Breast epithelium (tissue), 4 donors: Measurements from ENCODE around the gene TCEAL7. TPM values are rescaled to one million over a fixed set of nuclear protein-coding genes. Genes with fewer than 3 reads are reported as not detected.
A peak's percentile ranks its signal among the peaks of the same experiment; 100 is the strongest.

ENCODE experiments used
- DNase-seq, 2 donors: peaks; one replicate each; pipeline ENCODE4 v3.0.0-alpha.2; 2019; ENCODE audit warnings: low spot score in 2 of 2
- H3K27ac ChIP-seq, 2 donors: fragments of 200-600 bp; sonication (generic) in 1 of 2; one replicate each; pipeline ENCODE4 v1.5.1; 2016 to 2019; ENCODE audit warnings: mild to moderate bottlenecking in 1 of 2
- H3K27me3 ChIP-seq, 2 donors: fragments of 200-600 bp; sonication (generic) in 1 of 2; one replicate each; pipeline versions ENCODE4 v1.5.1 to v1.6.0; 2017 to 2019; ENCODE audit warnings: control low read depth in 1 of 2, mild to moderate bottlenecking in 1 of 2
- H3K36me3 ChIP-seq: fragments of 200-600 bp; one replicate; pipeline ENCODE4 v1.5.1; 2019
- H3K4me1 ChIP-seq, 2 donors: fragments of 200-600 bp; sonication (generic); one replicate each; pipeline ENCODE4 v1.5.1; 2016 to 2019; ENCODE audit warnings: control low read depth in 1 of 2
- H3K4me3 ChIP-seq, 3 donors: fragments of 200-600 bp; sonication (generic); 1 replicate in 2 of 3; 2 replicates in 1 of 3; pipeline ENCODE4 v1.5.1; 2016 to 2019; ENCODE audit warnings: mild to moderate bottlenecking in 3 of 3, moderate library complexity in 2 of 3
- H3K9me3 ChIP-seq, 2 donors: fragments of 200-600 bp; sonication (generic) in 1 of 2; one replicate each; pipeline ENCODE4 v1.5.1; 2016 to 2019; ENCODE audit warnings: control low read depth in 1 of 2
- POLR2A ChIP-seq: fragments of 450-650 bp; IDR thresholded peaks from one replicate; pipeline ENCODE4 v1.6.1; 2016; ENCODE audit warnings: antibody characterized with exemption, mild to moderate bottlenecking, moderate library complexity
- POLR2AphosphoS5 ChIP-seq, 3 donors: sonication (generic); formaldehyde crosslinking; IDR thresholded peaks; one replicate each; pipeline ENCODE4 v1.6.1; 2017; ENCODE audit warnings: antibody characterized with exemption in 3 of 3
- intact Hi-C: fragments of 100-400 bp; cut with DNase I; formaldehyde crosslinking; loops from one replicate; pipeline ENCODE4 v1.15.1; 2023; ENCODE audit warnings: low total_unique reads
- total RNA-seq, 3 donors: library from RNA; depleted of rRNA; stranded (reverse); fragments of >200 nt; gene quantifications; one replicate each; pipeline ENCODE4 v1.1.0, GENCODE V29; 2016
- TF ChIP-seq, protein P1 (sequence below), 3 donors: fragments of 450-650 bp; IDR thresholded peaks; one replicate each; pipeline ENCODE4 v1.5.1; 2016 to 2017; ENCODE audit warnings: antibody characterized with exemption in 3 of 3, mild to moderate bottlenecking in 3 of 3, moderate library complexity in 3 of 3

Gene TCEAL7
- total RNA-seq, 3 donors from 2014 or later, result 2.9 to 11.1 (median 10.8) TPM

DNA sequence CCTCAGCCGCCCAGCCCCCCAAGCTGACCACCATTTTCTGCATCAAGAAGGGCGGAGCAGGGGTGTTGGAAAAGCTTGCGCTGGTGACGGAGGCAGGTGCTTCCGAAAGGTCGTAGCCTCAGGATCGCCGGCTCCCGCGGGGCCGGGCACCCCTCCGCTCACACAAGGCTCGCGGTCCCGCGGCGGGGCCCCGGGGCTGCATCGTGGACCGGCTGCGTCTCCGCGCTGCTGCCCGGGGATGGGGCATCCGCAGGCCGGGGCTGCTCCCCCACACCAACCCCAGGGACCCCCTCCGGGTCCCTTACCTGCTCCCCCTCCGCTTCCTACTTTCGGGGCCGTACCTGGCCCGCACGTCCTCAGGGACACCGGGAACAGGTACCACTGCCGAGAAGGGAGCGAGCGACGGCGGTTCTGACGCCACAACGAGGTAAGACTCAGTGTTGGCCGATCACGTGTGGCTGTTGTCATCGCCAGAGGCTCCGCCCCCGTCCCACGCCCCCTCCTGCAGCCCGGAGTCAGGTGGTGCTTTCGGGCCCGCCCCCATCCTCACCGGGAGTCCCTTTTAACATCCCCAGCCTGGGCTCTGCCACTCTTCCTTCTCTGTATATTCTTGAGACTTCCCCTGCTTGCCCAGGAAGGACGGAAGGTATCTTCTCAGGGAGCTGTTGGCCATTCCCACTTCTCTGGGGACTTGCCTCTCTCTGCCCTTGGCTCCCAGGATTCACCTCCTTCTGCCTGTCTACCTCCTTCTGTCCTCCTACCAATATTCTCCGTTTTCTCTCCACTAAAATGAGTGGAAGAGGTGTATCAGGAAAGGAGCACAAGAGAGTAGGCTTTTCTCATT lies 19.3 kb upstream of the TCEAL7 start, which contains the start of gene BEX2:
TSS of gene BEX2 (minus strand) at position 436 of the 844 bp plus-strand sequence. CDS start 1,014 bp downstream, outside the sequence.
- TF ChIP-seq POLR2A (peak; percentile 57), POLR2AphosphoS5 (IDR thresholded peaks at IDR 0.05) (peak in 2 of 3 donors; percentile 71 to 87)
- TF ChIP-seq, protein P1, sequence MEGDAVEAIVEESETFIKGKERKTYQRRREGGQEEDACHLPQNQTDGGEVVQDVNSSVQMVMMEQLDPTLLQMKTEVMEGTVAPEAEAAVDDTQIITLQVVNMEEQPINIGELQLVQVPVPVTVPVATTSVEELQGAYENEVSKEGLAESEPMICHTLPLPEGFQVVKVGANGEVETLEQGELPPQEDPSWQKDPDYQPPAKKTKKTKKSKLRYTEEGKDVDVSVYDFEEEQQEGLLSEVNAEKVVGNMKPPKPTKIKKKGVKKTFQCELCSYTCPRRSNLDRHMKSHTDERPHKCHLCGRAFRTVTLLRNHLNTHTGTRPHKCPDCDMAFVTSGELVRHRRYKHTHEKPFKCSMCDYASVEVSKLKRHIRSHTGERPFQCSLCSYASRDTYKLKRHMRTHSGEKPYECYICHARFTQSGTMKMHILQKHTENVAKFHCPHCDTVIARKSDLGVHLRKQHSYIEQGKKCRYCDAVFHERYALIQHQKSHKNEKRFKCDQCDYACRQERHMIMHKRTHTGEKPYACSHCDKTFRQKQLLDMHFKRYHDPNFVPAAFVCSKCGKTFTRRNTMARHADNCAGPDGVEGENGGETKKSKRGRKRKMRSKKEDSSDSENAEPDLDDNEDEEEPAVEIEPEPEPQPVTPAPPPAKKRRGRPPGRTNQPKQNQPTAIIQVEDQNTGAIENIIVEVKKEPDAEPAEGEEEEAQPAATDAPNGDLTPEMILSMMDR (IDR thresholded peaks at IDR 0.05), result no peak
- Histone ChIP-seq H3K27ac (peak within 1 kb of the TSS; percentile 78), H3K4me3 (peak within 1 kb of the TSS; percentile 38 to 72 (median 59)), H3K9me3 (no peaks in the 10 kb centered on the region), H3K4me1 (no peaks in the 10 kb centered on the region), H3K36me3 (no peaks in the 10 kb centered on the region), H3K27me3 (peaks cover 0 to 51% of the 10 kb centered on the region in 2 donors)
- peak; percentile 76 to 84 for DNase-seq
- intact Hi-C loops, result no loop called here

DNA sequence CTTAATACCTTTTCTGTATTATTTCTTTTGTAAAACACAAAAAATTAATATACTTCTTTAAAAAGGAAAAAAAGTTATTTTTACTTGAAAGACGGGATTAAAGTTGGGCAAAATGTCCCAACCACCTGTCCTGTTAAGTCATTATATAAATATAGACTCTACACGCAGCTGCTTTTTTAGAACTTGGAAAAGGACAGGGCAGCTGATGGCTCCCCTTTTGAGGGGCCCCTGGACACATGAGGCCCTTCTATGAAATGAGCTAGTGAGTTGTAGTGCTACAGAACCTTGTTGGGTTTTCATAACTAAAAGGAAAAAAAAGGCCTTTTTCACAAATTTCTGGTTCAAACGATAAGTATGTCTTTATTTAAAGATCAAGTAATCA lies 18.6 kb upstream of the TCEAL7 start:
- Histone ChIP-seq H3K36me3 (no peaks in the 10 kb centered on the region), H3K9me3 (no peaks in the 10 kb centered on the region), H3K4me1 (no peaks in the 10 kb centered on the region), H3K27me3 (peaks cover 0 to 46% of the 10 kb centered on the region in 2 donors), H3K27ac (peak overlapping the region in 1 of 2 donors; percentile 78), H3K4me3 (peak overlapping the region in 1 of 3 donors; percentile 59)
- TF ChIP-seq POLR2AphosphoS5 (IDR thresholded peaks at IDR 0.05), result no peak
- TF ChIP-seq POLR2A, result no peak
- TF ChIP-seq, protein P1 (IDR thresholded peaks at IDR 0.05), result no peak
- intact Hi-C loops, result no loop called here
- DNase-seq, result no peak

DNA sequence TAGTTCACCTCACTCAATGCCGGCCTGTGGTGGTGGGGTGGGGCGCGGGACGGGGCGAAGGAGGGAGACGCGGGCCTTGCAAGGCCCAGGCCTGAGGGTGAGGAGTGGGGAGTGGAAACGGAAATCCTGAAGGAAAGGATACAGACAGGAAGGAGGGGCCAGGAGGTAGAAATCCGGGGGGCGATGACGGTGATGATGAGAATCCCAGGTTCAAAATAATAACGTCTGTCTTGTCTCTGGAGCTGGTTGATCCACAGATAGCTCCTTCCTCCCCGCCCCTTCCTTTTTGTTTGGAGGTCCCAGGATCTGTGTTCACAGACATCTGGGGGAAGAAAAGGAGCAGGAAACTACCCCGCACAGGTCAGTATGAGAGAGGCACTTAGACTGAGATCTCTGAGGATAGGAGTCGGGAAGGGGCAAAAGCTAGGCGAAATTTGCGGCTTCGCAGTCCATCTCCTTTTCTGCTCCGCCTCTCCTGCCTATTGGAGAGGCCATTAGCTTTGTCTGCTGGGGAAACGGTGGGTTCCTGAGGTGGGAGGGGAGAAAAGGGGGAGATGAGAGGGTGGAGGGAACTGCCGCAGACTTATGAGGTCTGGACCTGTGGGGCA lies 746 bp downstream of the TCEAL7 start:
- Histone ChIP-seq H3K4me1 (no peaks in the 10 kb centered on the region), H3K27me3 (peaks cover 0 to 52% of the 10 kb centered on the region in 2 donors), H3K9me3 (no peaks in the 10 kb centered on the region), H3K27ac (peak overlapping the region; percentile 45 to 71), H3K36me3 (no peaks in the 10 kb centered on the region), H3K4me3 (peak overlapping the region; percentile 32 to 52 (median 39))
- no peak for DNase-seq
- TF ChIP-seq POLR2A, result no peak
- TF ChIP-seq, protein P1 (IDR thresholded peaks at IDR 0.05), result no peak
- no peak for TF ChIP-seq POLR2AphosphoS5 (IDR thresholded peaks at IDR 0.05)
- intact Hi-C loops, result no loop called here

DNA sequence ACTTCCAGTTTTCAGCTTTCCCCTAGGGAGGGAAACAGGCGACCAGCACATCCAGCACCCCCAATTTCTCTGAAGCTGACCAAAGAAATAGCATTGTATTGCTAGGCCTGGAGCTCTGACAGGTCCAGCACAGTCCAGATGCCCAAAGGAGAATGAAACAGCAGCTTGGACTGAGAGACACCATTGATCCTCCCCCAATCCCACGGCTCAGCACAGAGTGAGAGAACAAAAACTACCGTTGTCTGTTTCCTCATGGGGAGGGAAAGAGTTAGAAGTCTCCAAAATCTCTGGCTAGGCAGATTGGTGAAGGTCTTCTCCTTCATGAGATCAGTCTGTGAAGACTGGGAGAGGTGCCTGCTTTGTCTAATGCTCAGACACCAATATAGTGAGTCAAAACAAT lies 8.6 kb downstream of the TCEAL7 start:
- no peaks in the 10 kb centered on the region for H3K4me1 ChIP-seq
- H3K9me3 ChIP-seq, result no peaks in the 10 kb centered on the region
- H3K36me3 ChIP-seq, result no peaks in the 10 kb centered on the region
- DNase-seq, result no peak
- no peak for TF ChIP-seq POLR2A
- no peak for TF ChIP-seq POLR2AphosphoS5 (IDR thresholded peaks at IDR 0.05)
- TF ChIP-seq, protein P1 (IDR thresholded peaks at IDR 0.05), result no peak
- intact Hi-C loops, result no loop called here
- H3K27ac ChIP-seq, result no peak overlapping the region
- H3K27me3 ChIP-seq, result peaks cover 0 to 35% of the 10 kb centered on the region in 2 donors
- H3K4me3 ChIP-seq, result no peak overlapping the region

DNA sequence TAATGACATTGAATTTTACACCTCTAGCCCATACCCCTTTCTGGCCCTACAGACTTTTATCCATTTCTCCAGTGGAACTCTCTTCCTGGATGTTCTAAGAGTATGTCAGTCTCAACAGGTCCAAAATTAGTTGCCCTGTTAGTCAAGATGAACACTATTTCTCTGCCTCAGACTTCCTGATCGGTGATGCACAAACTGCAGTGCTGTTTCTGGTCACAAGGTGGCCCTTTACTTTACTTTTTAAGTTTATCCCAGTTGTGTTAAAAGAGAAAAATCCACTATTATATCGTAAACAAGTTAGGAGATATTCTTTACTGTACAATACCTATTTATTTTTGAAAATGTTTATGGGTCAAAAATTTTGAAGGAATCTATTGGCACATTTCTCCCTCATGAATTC lies 13.1 kb downstream of the TCEAL7 start:
- TF ChIP-seq POLR2A (no peak), POLR2AphosphoS5 (IDR thresholded peaks at IDR 0.05) (no peak)
- TF ChIP-seq, protein P1 (IDR thresholded peaks at IDR 0.05), result peak; percentile 49 to 57 (median 54)
- Histone ChIP-seq H3K27ac (no peak overlapping the region), H3K4me1 (no peaks in the 10 kb centered on the region), H3K27me3 (peaks cover 0 to 33% of the 10 kb centered on the region in 2 donors), H3K9me3 (no peaks in the 10 kb centered on the region), H3K4me3 (no peak overlapping the region), H3K36me3 (no peaks in the 10 kb centered on the region)
- DNase-seq, result no peak
- intact Hi-C loops, result no loop called here
